Neural cell (in vitro differentiated cells): ENCODE data around the gene SLAMF7. TPM values are rescaled to one million over a fixed set of nuclear protein-coding genes. Genes with fewer than 3 reads are reported as not detected.

ENCODE experiments used
- H2AFZ ChIP-seq: fragments of 200-600, 300-800 bp; sonication (generic), shearing (Covaris generic); 2 replicates; pipeline ENCODE4 v1.6.0; 2014; ENCODE audit warnings: low read depth, mild to moderate bottlenecking, antibody characterized with exemption, low read length, moderate library complexity
- H3F3A ChIP-seq: fragments of 200-600 bp; shearing (Covaris generic); 2 replicates; pipeline ENCODE4 v1.6.1; 2016; ENCODE audit warnings: mild to moderate bottlenecking, moderate library complexity, mixed read lengths, antibody characterized with exemption, low read length; ENCODE audit not compliant: insufficient read depth, poor library complexity, severe bottlenecking
- H3K27ac ChIP-seq: fragments of 200-600, 300-800 bp; sonication (generic), shearing (Covaris generic); 2 replicates; pipeline ENCODE4 v1.5.1; 2014; ENCODE audit warnings: mild to moderate bottlenecking, low read length, moderate library complexity
- H3K27me3 ChIP-seq: fragments of 300-800, 200-600 bp; sonication (generic), shearing (Covaris generic); 2 replicates; pipeline ENCODE4 v1.6.0; 2014; ENCODE audit warnings: mild to moderate bottlenecking, low read depth, low read length, moderate library complexity; ENCODE audit not compliant: insufficient read depth
- H3K36me3 ChIP-seq: fragments of 300-800, 200-600 bp; sonication (generic), shearing (Covaris generic); 2 replicates; pipeline ENCODE4 v1.5.1; 2014; ENCODE audit warnings: mild to moderate bottlenecking, antibody characterized with exemption, low read length, moderate library complexity; ENCODE audit not compliant: insufficient read depth
- H3K4me2 ChIP-seq: fragments of 300-800, 200-600 bp; sonication (generic), shearing (Covaris generic); 2 replicates; pipeline ENCODE4 v1.6.0; 2014; ENCODE audit warnings: mild to moderate bottlenecking, low read length
- H3K4me3 ChIP-seq: fragments of 300-800, 200-600 bp; sonication (generic), shearing (Covaris generic); 2 replicates; pipeline ENCODE4 v1.5.1; 2014; ENCODE audit warnings: mild to moderate bottlenecking, low read length, moderate library complexity
- H3K79me2 ChIP-seq: fragments of 200-600 bp; shearing (Covaris generic); replicated peaks from 2 replicates; pipeline ENCODE4 v1.6.0; 2014; ENCODE audit warnings: mild to moderate bottlenecking, low read length, moderate library complexity; ENCODE audit not compliant: insufficient read depth
- H3K9ac ChIP-seq: fragments of 300-800, 200-600 bp; sonication (generic), shearing (Covaris generic); 2 replicates; pipeline ENCODE4 v1.6.1; 2016; ENCODE audit warnings: mild to moderate bottlenecking, low read length, mixed read lengths
- H3K9me2 ChIP-seq: fragments of 200-600 bp; shearing (Covaris generic); 2 replicates; pipeline ENCODE4 v1.6.1; 2016; ENCODE audit warnings: mild to moderate bottlenecking, low read length, mixed read lengths; ENCODE audit not compliant: insufficient read depth
- H3K9me3 ChIP-seq: fragments of 200-600, 300-800 bp; sonication (generic), shearing (Covaris generic); 2 replicates; pipeline ENCODE4 v1.6.1; 2016; ENCODE audit warnings: mild to moderate bottlenecking, mixed run types, low read length, moderate library complexity, mixed read lengths
- H4K20me1 ChIP-seq: fragments of 200-600 bp; shearing (Covaris generic); 2 replicates; pipeline ENCODE4 v1.6.1; 2016; ENCODE audit warnings: mild to moderate bottlenecking, mixed run types; ENCODE audit not compliant: insufficient read depth
- CTCF ChIP-seq: fragments of 450-650 bp; IDR thresholded peaks from 2 replicates; pipeline ENCODE4 v1.5.1; 2014; ENCODE audit warnings: antibody characterized with exemption, mild to moderate bottlenecking, moderate library complexity; ENCODE audit not compliant: poor library complexity, severe bottlenecking
- EP300 ChIP-seq: fragments of 450-650 bp; conservative IDR thresholded peaks from 2 replicates; pipeline ENCODE4 v1.6.1; 2014; ENCODE audit warnings: antibody characterized with exemption, mild to moderate bottlenecking, moderate library complexity; ENCODE audit not compliant: poor library complexity, severe bottlenecking
- EZH2 ChIP-seq: fragments of 200-600, 300-800 bp; shearing (Covaris generic), sonication (generic); IDR thresholded peaks from 2 replicates; pipeline ENCODE4 v1.6.1; 2014; ENCODE audit warnings: antibody characterized with exemption, low read length, borderline replicate concordance, mild to moderate bottlenecking; ENCODE audit not compliant: insufficient read depth, poor library complexity, severe bottlenecking
- MXI1 ChIP-seq: fragments of 450-650 bp; conservative IDR thresholded peaks from 2 replicates; pipeline ENCODE4 v1.6.1; 2014; ENCODE audit warnings: antibody characterized with exemption, mild to moderate bottlenecking; ENCODE audit not compliant: poor library complexity, severe bottlenecking
- POLR2AphosphoS5 ChIP-seq: IDR thresholded peaks from 2 replicates; pipeline ENCODE4 v1.6.1; 2012
- RAD21 ChIP-seq: fragments of 450-650 bp; conservative IDR thresholded peaks from 2 replicates; pipeline ENCODE4 v1.6.1; 2014; ENCODE audit warnings: antibody characterized with exemption, mild to moderate bottlenecking, moderate library complexity
- SMC3 ChIP-seq: fragments of 450-650 bp; conservative IDR thresholded peaks from 2 replicates; pipeline ENCODE4 v1.6.1; 2014; ENCODE audit warnings: antibody characterized with exemption, mild to moderate bottlenecking, moderate library complexity; ENCODE audit not compliant: poor library complexity
- TAF1 ChIP-seq: IDR thresholded peaks from 2 replicates; pipeline ENCODE4 v1.6.1; 2012; ENCODE audit warnings: low read depth
- polyA plus RNA-seq: library from polyadenylated mRNA; depleted of rRNA; stranded (reverse); fragments of >200 nt; gene quantifications from 2 replicates; pipeline ENCODE4 v1.2.3, GENCODE V29; 2014
- TF ChIP-seq, protein P1 (sequence below): IDR thresholded peaks from 2 replicates; pipeline ENCODE4 v1.6.1; 2012; ENCODE audit warnings: borderline replicate concordance

Gene SLAMF7
- polyA plus RNA-seq, 1 donor from 2014 or later: not detected

GRCh38 chr1:160778976-160779375, 39.9 kb downstream of the SLAMF7 start:
- H3K27me3 ChIP-seq: no peaks in the 10 kb centered on the region
- H2AFZ ChIP-seq: no peak overlapping the region
- H4K20me1 ChIP-seq: no peaks in the 10 kb centered on the region
- no peak overlapping the region for H3K27ac ChIP-seq
- no peaks in the 10 kb centered on the region for H3K9me2 ChIP-seq
- H3K4me2 ChIP-seq: no peak overlapping the region
- H3K36me3 ChIP-seq: no peaks in the 10 kb centered on the region
- no peaks in the 10 kb centered on the region for H3K9me3 ChIP-seq
- no peaks in the 10 kb centered on the region for H3F3A ChIP-seq
- H3K79me2 ChIP-seq: no peaks in the 10 kb centered on the region
- H3K9ac ChIP-seq: no peak overlapping the region
- H3K4me3 ChIP-seq: no peak overlapping the region
- no peak for TF ChIP-seq EZH2
- no peak for TF ChIP-seq TAF1
- TF ChIP-seq CTCF: no peak
- TF ChIP-seq SMC3: no peak
- no peak for TF ChIP-seq MXI1
- TF ChIP-seq POLR2AphosphoS5: no peak
- no peak for TF ChIP-seq RAD21
- no peak for TF ChIP-seq EP300
- TF ChIP-seq, protein P1, sequence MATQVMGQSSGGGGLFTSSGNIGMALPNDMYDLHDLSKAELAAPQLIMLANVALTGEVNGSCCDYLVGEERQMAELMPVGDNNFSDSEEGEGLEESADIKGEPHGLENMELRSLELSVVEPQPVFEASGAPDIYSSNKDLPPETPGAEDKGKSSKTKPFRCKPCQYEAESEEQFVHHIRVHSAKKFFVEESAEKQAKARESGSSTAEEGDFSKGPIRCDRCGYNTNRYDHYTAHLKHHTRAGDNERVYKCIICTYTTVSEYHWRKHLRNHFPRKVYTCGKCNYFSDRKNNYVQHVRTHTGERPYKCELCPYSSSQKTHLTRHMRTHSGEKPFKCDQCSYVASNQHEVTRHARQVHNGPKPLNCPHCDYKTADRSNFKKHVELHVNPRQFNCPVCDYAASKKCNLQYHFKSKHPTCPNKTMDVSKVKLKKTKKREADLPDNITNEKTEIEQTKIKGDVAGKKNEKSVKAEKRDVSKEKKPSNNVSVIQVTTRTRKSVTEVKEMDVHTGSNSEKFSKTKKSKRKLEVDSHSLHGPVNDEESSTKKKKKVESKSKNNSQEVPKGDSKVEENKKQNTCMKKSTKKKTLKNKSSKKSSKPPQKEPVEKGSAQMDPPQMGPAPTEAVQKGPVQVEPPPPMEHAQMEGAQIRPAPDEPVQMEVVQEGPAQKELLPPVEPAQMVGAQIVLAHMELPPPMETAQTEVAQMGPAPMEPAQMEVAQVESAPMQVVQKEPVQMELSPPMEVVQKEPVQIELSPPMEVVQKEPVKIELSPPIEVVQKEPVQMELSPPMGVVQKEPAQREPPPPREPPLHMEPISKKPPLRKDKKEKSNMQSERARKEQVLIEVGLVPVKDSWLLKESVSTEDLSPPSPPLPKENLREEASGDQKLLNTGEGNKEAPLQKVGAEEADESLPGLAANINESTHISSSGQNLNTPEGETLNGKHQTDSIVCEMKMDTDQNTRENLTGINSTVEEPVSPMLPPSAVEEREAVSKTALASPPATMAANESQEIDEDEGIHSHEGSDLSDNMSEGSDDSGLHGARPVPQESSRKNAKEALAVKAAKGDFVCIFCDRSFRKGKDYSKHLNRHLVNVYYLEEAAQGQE: no peak

- H3K27me3 ChIP-seq: no peaks in the 10 kb centered on the region
- H4K20me1 ChIP-seq: no peaks in the 10 kb centered on the region
- no peaks in the 10 kb centered on the region for H3F3A ChIP-seq
- no peaks in the 10 kb centered on the region for H3K79me2 ChIP-seq
- no peak overlapping the region for H3K9ac ChIP-seq
- H3K9me3 ChIP-seq: no peaks in the 10 kb centered on the region
- no peak overlapping the region for H3K4me2 ChIP-seq
- H3K9me2 ChIP-seq: no peaks in the 10 kb centered on the region
- H3K27ac ChIP-seq: no peak overlapping the region
- TF ChIP-seq MXI1 (no peak), EP300 (no peak), EZH2 (no peak), TAF1 (no peak), POLR2AphosphoS5 (no peak), RAD21 (no peak), CTCF (no peak), SMC3 (no peak)
- TF ChIP-seq, protein P1: no peak
- no peak overlapping the region for H3K4me3 ChIP-seq
- no peak overlapping the region for H2AFZ ChIP-seq
- H3K36me3 ChIP-seq: no peaks in the 10 kb centered on the region
Observed at GRCh38 chr1:160779626-160780397, 40.8 kb downstream of the SLAMF7 start.
